DOHH2 (cell line): ENCODE measurements around the gene RFLNA.

Source experiments
- CTCF ChIP-seq: fragments of 200-600 bp; sonication (generic); IDR thresholded peaks from one replicate; pipeline ENCODE4 v1.5.1; 2014; ENCODE audit warnings: antibody characterized with exemption, mild to moderate bottlenecking, low read depth, low read length; ENCODE audit not compliant: poor library complexity, severe bottlenecking
- EZH2phosphoT487 ChIP-seq: fragments of 200-600 bp; sonication (generic); IDR thresholded peaks from 2 replicates; pipeline ENCODE4 v1.6.1; 2017; ENCODE audit warnings: borderline replicate concordance, mild to moderate bottlenecking, antibody characterized with exemption, low read length, moderate library complexity, mixed read lengths

- no peak for TF ChIP-seq CTCF
- no peak for TF ChIP-seq EZH2phosphoT487
Observed at GRCh38 chr12:124347335-124347734, 52.4 kb downstream of the RFLNA start.
